ENCODE data around the gene NPRL2.
"Not testable (repeated sequence)": the region's sequence is repeated elsewhere in the genome, so short reads cannot be mapped to it uniquely, and the experiment has no call there.

Gene NPRL2

GRCh38 chr3:50318163-50318562 is 32.4 kb downstream of the NPRL2 start:
- H3K4me1 ChIP-seq (ENCODE audit: insufficient read depth, low read length): peaks cover 15% of the 10 kb centered on the region
- H3K27me3 ChIP-seq (ENCODE audit: insufficient read depth, low read length): no peaks in the 10 kb centered on the region
- no peaks in the 10 kb centered on the region for H3K9me3 ChIP-seq (ENCODE audit: insufficient read depth, low read depth, low read length)
- H3K4me3 ChIP-seq (ENCODE audit: low read length): no peak overlapping the region
- no peak overlapping the region for H3K27ac ChIP-seq (ENCODE audit: low read depth, low read length)
- H3K9ac ChIP-seq (ENCODE audit: low read depth, low read length): no peak overlapping the region
- peaks cover 40% of the 10 kb centered on the region for H3K36me3 ChIP-seq (ENCODE audit: insufficient read depth, low read length)
- 95% methylated on average over 11 of the region's 11 CpGs for WGBS

DNA sequence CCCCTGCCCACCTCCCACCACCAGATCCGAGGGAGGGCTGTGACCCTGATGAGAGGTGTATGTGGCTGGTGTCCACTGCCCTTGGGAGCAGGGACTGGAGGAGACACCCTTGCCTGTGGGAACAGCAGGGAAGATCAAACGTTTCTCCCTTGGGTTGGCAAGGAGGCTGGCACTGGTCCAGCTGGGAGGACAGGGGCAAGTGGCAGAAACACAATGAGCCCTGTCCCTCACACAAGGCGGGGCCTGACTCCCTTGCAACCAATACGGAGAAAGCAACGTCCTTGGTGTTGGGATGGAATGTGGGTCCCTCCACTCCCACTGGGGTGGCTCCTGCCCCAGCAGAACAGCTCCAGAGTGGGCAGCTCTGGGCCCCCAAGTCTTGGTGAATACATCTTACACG is 33.3 kb downstream of the NPRL2 start:
- Histone ChIP-seq H3K9ac (ENCODE audit: low read depth, low read length) (no peak overlapping the region), H3K9me3 (ENCODE audit: insufficient read depth, low read depth, low read length) (no peaks in the 10 kb centered on the region), H3K4me1 (ENCODE audit: insufficient read depth, low read length) (peaks cover 11% of the 10 kb centered on the region; the same call in 1 of the 2 replicates), H3K27ac (ENCODE audit: low read depth, low read length) (no peak overlapping the region), H3K27me3 (ENCODE audit: insufficient read depth, low read length) (no peaks in the 10 kb centered on the region), H3K4me3 (ENCODE audit: low read length) (no peak overlapping the region), H3K36me3 (ENCODE audit: insufficient read depth, low read length) (peaks cover 40% of the 10 kb centered on the region)
- 86% methylated on average over 6 of the region's 6 CpGs for WGBS

DNA sequence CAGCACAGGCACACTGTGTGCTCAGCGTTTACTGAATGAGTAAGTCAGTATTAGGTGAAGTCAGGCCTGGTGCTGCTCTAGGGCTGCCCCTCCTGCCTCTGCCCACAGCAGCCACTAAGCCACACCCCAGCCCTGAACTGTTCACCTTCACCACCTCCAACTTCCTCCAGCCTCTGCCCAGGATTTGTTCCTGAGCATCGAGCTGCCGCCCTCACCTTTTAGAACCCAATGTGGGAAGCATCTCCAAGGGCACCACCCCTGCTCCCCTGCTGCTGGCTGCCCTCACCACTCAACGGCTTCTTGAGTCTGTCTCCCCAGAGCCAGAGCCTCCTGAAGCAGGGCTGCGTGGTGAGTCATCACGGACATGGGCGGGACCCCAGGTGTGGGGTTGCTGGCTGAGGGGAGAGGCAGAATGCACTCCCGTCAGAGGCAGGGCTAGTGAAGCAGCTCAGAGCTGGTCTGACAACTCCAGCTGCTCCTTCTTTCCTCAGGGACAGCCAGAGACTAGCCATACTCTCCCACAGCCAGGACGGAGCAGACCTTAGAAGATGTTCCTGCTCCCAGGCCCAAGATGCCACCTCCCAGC is 33.8 kb downstream of the NPRL2 start:
- Histone ChIP-seq H3K27me3 (ENCODE audit: insufficient read depth, low read length) (no peaks in the 10 kb centered on the region), H3K4me3 (ENCODE audit: low read length) (no peak overlapping the region), H3K9ac (ENCODE audit: low read depth, low read length) (no peak overlapping the region), H3K36me3 (ENCODE audit: insufficient read depth, low read length) (peaks cover 40% of the 10 kb centered on the region), H3K4me1 (ENCODE audit: insufficient read depth, low read length) (peaks cover 11% of the 10 kb centered on the region; the same call in 1 of the 2 replicates), H3K27ac (ENCODE audit: low read depth, low read length) (no peak overlapping the region), H3K9me3 (ENCODE audit: insufficient read depth, low read depth, low read length) (no peaks in the 10 kb centered on the region)
- 71% methylated on average over 9 of the region's 9 CpGs for WGBS

- Histone ChIP-seq H3K27ac (ENCODE audit: low read depth, low read length) (no peak overlapping the region), H3K4me3 (ENCODE audit: low read length) (no peak overlapping the region), H3K27me3 (ENCODE audit: insufficient read depth, low read length) (no peaks in the 10 kb centered on the region), H3K9ac (ENCODE audit: low read depth, low read length) (no peak overlapping the region), H3K4me1 (ENCODE audit: insufficient read depth, low read length) (0 out of 2 replicates have a peak, but pooled peaks cover 5% of the 10 kb centered on the region), H3K9me3 (ENCODE audit: insufficient read depth, low read depth, low read length) (peaks cover 2% of the 10 kb centered on the region; the same call in 1 of the 2 replicates), H3K36me3 (ENCODE audit: insufficient read depth, low read length) (peaks cover 36% of the 10 kb centered on the region)
- 93% methylated on average over 4 of the region's 4 CpGs for WGBS
These were observed 35.8 kb downstream of the NPRL2 start for GRCh38 chr3:50314816-50315215.

GRCh38 chr3:50314342-50314741 is 36.2 kb downstream of the NPRL2 start:
- Histone ChIP-seq H3K27ac (ENCODE audit: low read depth, low read length) (no peak overlapping the region), H3K36me3 (ENCODE audit: insufficient read depth, low read length) (peaks cover 33% of the 10 kb centered on the region), H3K4me3 (ENCODE audit: low read length) (no peak overlapping the region), H3K9me3 (ENCODE audit: insufficient read depth, low read depth, low read length) (peaks cover 7% of the 10 kb centered on the region), H3K4me1 (ENCODE audit: insufficient read depth, low read length) (0 out of 2 replicates have a peak, but pooled peaks cover 5% of the 10 kb centered on the region), H3K9ac (ENCODE audit: low read depth, low read length) (no peak overlapping the region), H3K27me3 (ENCODE audit: insufficient read depth, low read length) (no peaks in the 10 kb centered on the region)
- 93% methylated on average over 3 of the region's 3 CpGs for WGBS

- not testable (repeated sequence) for H3K27me3 ChIP-seq (ENCODE audit: insufficient read depth, low read length); H3K4me3 ChIP-seq (ENCODE audit: low read length); H3K27ac ChIP-seq (ENCODE audit: low read depth, low read length); H3K9ac ChIP-seq (ENCODE audit: low read depth, low read length); H3K4me1 ChIP-seq (ENCODE audit: insufficient read depth, low read length)
- WGBS: 96% methylated on average over 18 of the region's 32 CpGs
- Histone ChIP-seq H3K36me3 (ENCODE audit: insufficient read depth, low read length) (peaks cover 13% of the 10 kb centered on the region), H3K9me3 (ENCODE audit: insufficient read depth, low read depth, low read length) (peaks cover 22% of the 10 kb centered on the region)
These were observed 38.5 kb downstream of the NPRL2 start for GRCh38 chr3:50312041-50312440.

DNA sequence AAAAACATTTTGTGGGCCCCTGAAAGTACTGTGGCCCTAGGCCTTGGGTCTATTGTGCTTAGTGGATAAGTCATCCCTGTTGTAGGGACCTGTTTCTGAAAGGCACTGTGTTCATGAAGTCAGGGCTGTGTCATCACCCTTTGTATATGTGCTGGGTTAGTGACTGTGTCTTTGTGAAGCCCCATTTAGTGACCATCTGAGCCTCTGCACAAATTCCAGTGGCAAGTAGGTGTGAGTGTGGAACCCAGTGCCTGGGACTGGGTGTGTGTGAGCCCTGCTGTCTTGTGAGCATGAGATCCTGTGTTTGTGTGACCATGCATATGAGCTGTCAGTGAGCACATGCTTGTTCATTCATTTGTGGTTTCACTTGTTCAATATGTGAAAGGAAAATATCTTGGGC is 46.0 kb downstream of the NPRL2 start:
- Histone ChIP-seq H3K27ac (ENCODE audit: low read depth, low read length) (no peak overlapping the region), H3K9me3 (ENCODE audit: insufficient read depth, low read depth, low read length) (peaks cover 22% of the 10 kb centered on the region), H3K36me3 (ENCODE audit: insufficient read depth, low read length) (peaks cover 3% of the 10 kb centered on the region; the same call in 1 of the 2 replicates), H3K9ac (ENCODE audit: low read depth, low read length) (no peak overlapping the region), H3K4me1 (ENCODE audit: insufficient read depth, low read length) (peaks cover 12% of the 10 kb centered on the region; the same call in 1 of the 2 replicates), H3K27me3 (ENCODE audit: insufficient read depth, low read length) (no peaks in the 10 kb centered on the region), H3K4me3 (ENCODE audit: low read length) (no peak overlapping the region)

GRCh38 chr3:50303013-50303815 is 47.4 kb downstream of the NPRL2 start, which contains the start of gene HYAL1:
Gene HYAL1, minus strand, starts transcription at chr3:50303574. Its CDS starts 618 bp downstream, at chr3:50302956.
- no peaks in the 10 kb centered on the region for H3K36me3 ChIP-seq (ENCODE audit: insufficient read depth, low read length)
- WGBS: 67% methylated on average over 14 of the region's 14 CpGs
- H3K4me3 ChIP-seq (ENCODE audit: low read length): peak within 1 kb of the TSS; percentile 19
- H3K9ac ChIP-seq (ENCODE audit: low read depth, low read length): no peak within 1 kb of the TSS
- peaks cover 11% of the 10 kb centered on the region; the same call in 1 of the 2 replicates for H3K9me3 ChIP-seq (ENCODE audit: insufficient read depth, low read depth, low read length)
- H3K27me3 ChIP-seq (ENCODE audit: insufficient read depth, low read length): no peaks in the 10 kb centered on the region
- H3K4me1 ChIP-seq (ENCODE audit: insufficient read depth, low read length): peaks cover 12% of the 10 kb centered on the region; the same call in 1 of the 2 replicates
- H3K27ac ChIP-seq (ENCODE audit: low read depth, low read length): peak within 1 kb of the TSS; percentile 73; the same call in 1 of the 2 replicates

GRCh38 chr3:50302095-50303012 is 48.2 kb downstream of the NPRL2 start:
- Histone ChIP-seq H3K9ac (ENCODE audit: low read depth, low read length) (no peak overlapping the region), H3K4me3 (ENCODE audit: low read length) (no peak overlapping the region), H3K9me3 (ENCODE audit: insufficient read depth, low read depth, low read length) (0 out of 2 replicates have a peak, but pooled peaks cover 6% of the 10 kb centered on the region), H3K27me3 (ENCODE audit: insufficient read depth, low read length) (no peaks in the 10 kb centered on the region), H3K36me3 (ENCODE audit: insufficient read depth, low read length) (no peaks in the 10 kb centered on the region), H3K27ac (ENCODE audit: low read depth, low read length) (no peak overlapping the region; the same call in 1 of the 2 replicates), H3K4me1 (ENCODE audit: insufficient read depth, low read length) (peaks cover 12% of the 10 kb centered on the region; the same call in 1 of the 2 replicates)
- 94% methylated on average over 32 of the region's 32 CpGs for WGBS

- no peak overlapping the region for H3K4me3 ChIP-seq (ENCODE audit: low read length)
- H3K9ac ChIP-seq (ENCODE audit: low read depth, low read length): no peak overlapping the region
- WGBS: 86% methylated on average over 6 of the region's 6 CpGs
- no peak overlapping the region for H3K27ac ChIP-seq (ENCODE audit: low read depth, low read length)
- H3K9me3 ChIP-seq (ENCODE audit: insufficient read depth, low read depth, low read length): no peaks in the 10 kb centered on the region
- H3K27me3 ChIP-seq (ENCODE audit: insufficient read depth, low read length): no peaks in the 10 kb centered on the region
- no peaks in the 10 kb centered on the region for H3K36me3 ChIP-seq (ENCODE audit: insufficient read depth, low read length)
- H3K4me1 ChIP-seq (ENCODE audit: insufficient read depth, low read length): peaks cover 12% of the 10 kb centered on the region; the same call in 1 of the 2 replicates
These were observed 49.8 kb downstream of the NPRL2 start for GRCh38 chr3:50300681-50301254.
